Measurements from ENCODE around the gene NHLRC1. TPM values are rescaled to one million over a fixed set of nuclear protein-coding genes. Genes with fewer than 3 reads are reported as not detected.

The NHLRC1 gene
- total RNA-seq, 1 experiment from 2014 or later, result 1.4 TPM

- TF ChIP-seq ATF6 (CRISPR knock-in tag; IDR thresholded peaks at IDR 0.05) (no peak), SMAD4 (CRISPR knock-in tag; IDR thresholded peaks at IDR 0.05) (peak; percentile 85; the same call in 1 of the 2 replicates), MAX (CRISPR knock-in tag; IDR thresholded peaks at IDR 0.05) (peak; percentile 100), FOXP1 (CRISPR knock-in tag; IDR thresholded peaks at IDR 0.05; ENCODE audit: borderline replicate concordance) (peak; percentile 100), GTF2I (CRISPR knock-in tag; conservative IDR thresholded peaks at IDR 0.05) (no peak), ZBTB21 (CRISPR knock-in tag; IDR thresholded peaks at IDR 0.05; ENCODE audit: borderline replicate concordance) (peak; percentile 96), ERG (CRISPR knock-in tag; IDR thresholded peaks at IDR 0.05) (no peak), USF2 (CRISPR knock-in tag; IDR thresholded peaks at IDR 0.05) (peak; percentile 94), JAZF1 (CRISPR knock-in tag; IDR thresholded peaks at IDR 0.05) (no peak), ZNF423 (CRISPR knock-in tag; IDR thresholded peaks at IDR 0.05) (peak; percentile 35; the same call in 1 of the 2 replicates), FOXP4 (CRISPR knock-in tag; IDR thresholded peaks at IDR 0.05) (peak; percentile 97), JUN (CRISPR knock-in tag; IDR thresholded peaks at IDR 0.05) (peak; percentile 81; the same call in 1 of the 2 replicates), ZNF512 (CRISPR knock-in tag; IDR thresholded peaks at IDR 0.05; ENCODE audit: borderline replicate concordance) (0 out of 2 replicates have a peak, but pooled peaks have one; percentile 51), SOX15 (CRISPR knock-in tag; IDR thresholded peaks at IDR 0.05) (no peak), ZNF138 (CRISPR knock-in tag; conservative IDR thresholded peaks at IDR 0.05) (peak; percentile 99), NR2C2 (CRISPR knock-in tag; IDR thresholded peaks at IDR 0.05) (peak; percentile 69), SP1 (CRISPR knock-in tag; conservative IDR thresholded peaks at IDR 0.05) (peak; percentile 93), MLX (CRISPR knock-in tag; IDR thresholded peaks at IDR 0.05) (peak; percentile 94; the same call in 1 of the 2 replicates), MXD4 (CRISPR knock-in tag; IDR thresholded peaks at IDR 0.05; ENCODE audit: borderline replicate concordance) (no peak), ZNF425 (CRISPR knock-in tag; conservative IDR thresholded peaks at IDR 0.05) (no peak), NFATC4 (CRISPR knock-in tag; IDR thresholded peaks at IDR 0.05) (no peak), ETV6 (CRISPR knock-in tag; IDR thresholded peaks at IDR 0.05) (peak; percentile 98), PRRX2 (CRISPR knock-in tag; IDR thresholded peaks at IDR 0.05) (no peak), GRHL2 (CRISPR knock-in tag; IDR thresholded peaks at IDR 0.05; ENCODE audit: insufficient replicate concordance, severe bottlenecking) (no peak), TCF7 (CRISPR knock-in tag; IDR thresholded peaks at IDR 0.05; ENCODE audit: low read depth) (peak; percentile 97), CREB1 (CRISPR knock-in tag; IDR thresholded peaks at IDR 0.05) (peak; percentile 97), ZNF671 (CRISPR knock-in tag; IDR thresholded peaks at IDR 0.05) (no peak)
Observed at GRCh38 chr6:18122128-18123093, at the start of gene NHLRC1 (continued).

All from WTC11 (cell line).